GM18520 (cell line): Measurements from ENCODE around the gene UVRAG.

Experiments used
- ATAC-seq: cut with Tn5 transposase; IDR thresholded peaks from one replicate; pipeline ENCODE4 v1.9.1; 2021; ENCODE audit not compliant: unreplicated experiment

UVRAG gene

GRCh38 chr11:76177250-76177686, 362.3 kb downstream of the UVRAG start:
- no peak for ATAC-seq

DNA sequence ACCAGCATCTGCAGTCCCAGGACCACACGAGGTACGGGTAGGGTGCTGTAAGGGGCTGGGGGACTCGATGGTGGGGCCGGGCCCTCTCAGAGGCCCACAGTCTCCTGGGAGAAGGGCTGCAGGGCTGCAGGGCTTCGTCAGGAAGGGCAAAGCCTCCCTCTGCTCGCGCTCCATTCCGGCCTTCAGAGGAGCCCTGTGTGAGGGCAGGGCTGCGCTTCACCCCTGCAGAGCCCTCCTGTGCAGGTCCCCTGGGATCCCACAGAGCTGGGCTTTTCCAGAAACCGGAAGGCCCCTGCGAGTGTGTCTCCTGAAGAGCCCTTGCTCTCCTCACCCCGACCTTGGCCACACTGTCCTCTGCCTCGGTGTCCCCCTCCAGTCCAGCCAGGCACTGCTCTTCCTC, 364.1 kb downstream of the UVRAG start:
- no peak for ATAC-seq

- ATAC-seq = no peak
Measured at GRCh38 chr11:76181371-76181770, 366.4 kb downstream of the UVRAG start.

- ATAC-seq = no peak
Measured at GRCh38 chr11:76184551-76184993, 369.6 kb downstream of the UVRAG start.

DNA sequence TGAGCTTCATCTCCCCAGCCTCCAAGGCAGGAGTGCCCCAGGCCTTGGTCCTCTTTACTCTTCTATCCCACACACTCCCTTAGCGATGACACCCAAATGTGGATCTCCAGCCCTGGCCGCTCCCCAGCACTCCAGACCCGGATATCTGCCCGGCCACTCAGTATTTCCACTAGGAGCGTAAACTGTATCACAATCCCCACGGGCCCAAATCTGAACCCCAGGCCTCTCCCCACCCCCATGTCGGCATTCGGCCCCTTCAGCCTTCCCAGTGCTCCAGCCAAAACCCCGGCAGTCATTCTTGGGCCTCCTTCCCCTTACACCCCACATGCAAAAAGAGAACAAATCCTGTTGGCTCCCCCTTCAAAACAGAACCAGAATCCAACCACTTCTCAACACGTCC, 370.5 kb downstream of the UVRAG start:
- ATAC-seq = no peak

- no peak for ATAC-seq
Measured at GRCh38 chr11:76185931-76186401, 371.0 kb downstream of the UVRAG start.

DNA sequence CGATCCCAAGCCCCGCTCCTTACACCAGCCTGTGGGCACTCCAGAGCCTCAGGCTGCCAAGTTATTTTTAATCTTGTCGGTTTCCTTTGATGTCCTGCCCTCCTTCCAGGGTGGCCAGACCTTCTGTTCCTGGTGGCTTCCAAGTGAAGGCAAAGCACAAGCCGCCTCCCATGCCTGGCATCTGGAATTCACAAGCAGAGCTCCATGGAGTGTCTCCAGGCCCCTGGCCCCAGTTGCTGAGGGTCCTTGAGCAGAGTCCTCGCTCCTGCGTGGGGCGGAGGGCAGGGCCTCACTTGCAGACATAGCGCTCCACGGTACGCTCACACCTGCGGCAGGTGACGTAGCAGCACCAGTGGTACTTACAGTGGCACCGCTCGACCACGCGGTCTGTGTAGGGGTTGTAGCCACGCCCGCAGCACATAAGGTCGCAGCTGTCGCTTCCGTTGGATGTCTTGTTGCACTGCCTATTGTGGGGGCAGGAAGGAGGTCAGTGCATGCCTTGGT, 371.8 kb downstream of the UVRAG start:
- no peak for ATAC-seq

DNA sequence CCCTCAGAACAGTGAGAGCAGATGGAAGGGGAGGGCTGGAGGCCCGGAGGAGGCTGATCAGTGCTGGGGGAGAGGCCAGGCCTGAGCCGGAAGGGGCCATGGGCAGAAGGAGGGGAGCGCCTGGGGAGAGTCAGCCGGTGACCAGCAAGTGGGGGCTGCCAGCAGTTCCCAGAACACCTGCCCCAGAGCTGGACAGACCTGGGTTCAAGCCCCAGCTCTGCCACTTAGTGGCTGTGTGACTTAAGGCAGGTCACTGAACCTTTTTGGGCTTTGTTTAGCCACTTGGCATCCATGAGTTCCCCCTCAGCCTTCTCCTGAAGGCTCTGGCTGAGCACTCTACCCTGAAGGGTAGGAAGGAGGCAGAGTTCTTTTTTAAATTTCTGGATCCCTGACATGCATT, 373.9 kb downstream of the UVRAG start:
- no peak for ATAC-seq

DNA sequence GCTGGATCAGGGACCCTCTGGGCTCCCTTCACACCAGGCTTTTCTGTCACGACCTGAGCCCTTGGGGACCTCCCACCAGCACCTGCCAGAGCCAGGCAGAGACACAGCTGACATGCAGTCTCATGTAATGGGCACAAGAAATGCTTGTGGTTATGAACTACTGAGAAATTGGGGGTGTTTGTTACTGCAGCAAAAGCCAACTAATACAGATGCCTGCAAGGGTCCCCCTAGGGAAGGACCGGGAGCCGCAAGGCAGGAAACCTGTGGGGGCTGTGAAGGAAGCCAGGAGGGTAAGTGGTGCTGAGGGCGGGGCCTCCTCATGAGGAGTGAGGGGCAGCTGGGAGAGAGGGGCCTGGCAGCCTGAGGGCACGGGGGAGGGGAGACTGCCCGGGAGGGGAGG, 374.7 kb downstream of the UVRAG start:
- no peak for ATAC-seq

- no peak for ATAC-seq
Measured at GRCh38 chr11:76190376-76190775, 375.4 kb downstream of the UVRAG start.
